GM18526 (cell line): Measurements from ENCODE around the gene TTR.

Source experiments
- POLR2A ChIP-seq: IDR thresholded peaks from 3 replicates; pipeline ENCODE4 v1.6.1; 2011; ENCODE audit not compliant: insufficient read length; ENCODE audit errors: extremely low read depth

The TTR gene

GRCh38 chr18:31595121-31595771 is 3.6 kb downstream of the TTR start:
- TF ChIP-seq POLR2A = no peak

GRCh38 chr18:31596081-31596872 is 4.6 kb downstream of the TTR start:
- TF ChIP-seq POLR2A = no peak

- no peak for TF ChIP-seq POLR2A
Observed at GRCh38 chr18:31598021-31598805, 6.5 kb downstream of the TTR start.

- TF ChIP-seq POLR2A = no peak
Observed at GRCh38 chr18:31603315-31603714, 11.6 kb downstream of the TTR start.

- TF ChIP-seq POLR2A = no peak
Observed at GRCh38 chr18:31606265-31606664, 14.6 kb downstream of the TTR start.

GRCh38 chr18:31607384-31607783 is 15.7 kb downstream of the TTR start:
- TF ChIP-seq POLR2A = no peak

- TF ChIP-seq POLR2A = no peak
Observed at GRCh38 chr18:31609886-31610285, 18.2 kb downstream of the TTR start.

GRCh38 chr18:31610286-31611205 is 18.9 kb downstream of the TTR start:
- no peak for TF ChIP-seq POLR2A

GRCh38 chr18:31611511-31611910 is 19.8 kb downstream of the TTR start:
- no peak for TF ChIP-seq POLR2A

GRCh38 chr18:31612124-31612523 is 20.4 kb downstream of the TTR start:
- no peak for TF ChIP-seq POLR2A

GRCh38 chr18:31614044-31614443 is 22.4 kb downstream of the TTR start:
- TF ChIP-seq POLR2A = no peak

- TF ChIP-seq POLR2A = no peak
Observed at GRCh38 chr18:31616586-31616985, 24.9 kb downstream of the TTR start.

- TF ChIP-seq POLR2A = no peak
Observed at GRCh38 chr18:31617031-31617717, 25.5 kb downstream of the TTR start.

- no peak for TF ChIP-seq POLR2A
Observed at GRCh38 chr18:31618801-31619200, 27.1 kb downstream of the TTR start.
